ENCODE results near the gene COX4I2. TPM values are rescaled to one million over a fixed set of nuclear protein-coding genes. Genes with fewer than 3 reads are reported as not detected.
"Not testable (repeated sequence)": the region's sequence is repeated elsewhere in the genome, so short reads cannot be mapped to it uniquely, and the experiment has no call there.

The COX4I2 gene
- total and polyA plus RNA-seq, 2 of the 8 experiments (the other 6 are each of a cell fraction or from before 2014, with no cell fraction given) = 0.26 TPM; not detected in 1

GRCh38 chr20:31595654-31596411 lies 41.9 kb upstream of the COX4I2 start (continued):
- TF ChIP-seq, protein P1, sequence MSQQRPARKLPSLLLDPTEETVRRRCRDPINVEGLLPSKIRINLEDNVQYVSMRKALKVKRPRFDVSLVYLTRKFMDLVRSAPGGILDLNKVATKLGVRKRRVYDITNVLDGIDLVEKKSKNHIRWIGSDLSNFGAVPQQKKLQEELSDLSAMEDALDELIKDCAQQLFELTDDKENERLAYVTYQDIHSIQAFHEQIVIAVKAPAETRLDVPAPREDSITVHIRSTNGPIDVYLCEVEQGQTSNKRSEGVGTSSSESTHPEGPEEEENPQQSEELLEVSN (IDR thresholded peaks at IDR 0.05) = no peak
- TF ChIP-seq SIX5 (IDR thresholded peaks at IDR 0.05; ENCODE audit: low read depth, low read length) (no peak), BRCA1 (IDR thresholded peaks at IDR 0.05; ENCODE audit: low read depth, low read length) (no peak), PHF8 (conservative IDR thresholded peaks at IDR 0.05; ENCODE audit: low read depth, low read length) (no peak), ATF3 (IDR thresholded peaks at IDR 0.05; ENCODE audit: insufficient read depth, low read depth, low read length) (no peak), TCF12 (IDR thresholded peaks at IDR 0.05; ENCODE audit: low read depth, low read length) (peak; percentile 54; the same call in 1 of the 2 replicates), SAP30 (IDR thresholded peaks at IDR 0.05; ENCODE audit: insufficient read depth, insufficient replicate concordance, low read length) (no peak)

- not testable (repeated sequence) for H3K79me1 ChIP-seq (ENCODE audit: low read depth, low read length); H3K79me2 ChIP-seq (ENCODE audit: control insufficient read depth in 1 of 2, insufficient read depth in 2 of 2, low read length in 2 of 2); H3K23me2 ChIP-seq (ENCODE audit: low read depth, low read length); H3K23ac ChIP-seq (ENCODE audit: insufficient read length); H4K20me1 ChIP-seq (replicated peaks in 1 of 2; ENCODE audit: control insufficient read depth in 1 of 2, insufficient read depth in 2 of 2, low read length in 2 of 2); FAIRE-seq; H3K36me3 ChIP-seq (ENCODE audit: control insufficient read depth in 2 of 4, insufficient read depth in 4 of 4, low read length in 3 of 4); H3K14ac ChIP-seq (ENCODE audit: insufficient read length); H3K27me3 ChIP-seq (replicated peaks in 1 of 4; ENCODE audit: control insufficient read depth in 3 of 4, extremely low read depth in 1 of 4, insufficient read depth in 3 of 4, low read length in 3 of 4); H3K9me3 ChIP-seq (ENCODE audit: insufficient read depth in 2 of 2, low read depth in 1 of 2, low read length in 1 of 2); H2AFZ ChIP-seq (ENCODE audit: low read length); DNase-seq (ENCODE audit: low read depth in 1 of 2, low spot score in 2 of 2)
- H4K91ac ChIP-seq (replicated peaks; ENCODE audit: insufficient read length, low read length) = peak overlapping the region; percentile 97
- ChIA-PET CTCF (ENCODE audit: partially characterized antibody) (interaction anchor here (0.6 to 32.8 kb wide), 6 partner anchors 10 to 93 kb away, joined by 3 to 1559 read pairs (median 3); no protein-coding TSS in a partner anchor), POLR2A (ENCODE audit: partially characterized antibody) (interaction anchor here (1.5 to 26.1 kb wide), 5 partner anchors 10 to 44 kb away, joined by 4 to 1033 read pairs (median 48); partner anchors contain the start of gene ID1)
- H2BK120ac ChIP-seq (replicated peaks; ENCODE audit: low read depth, low read length) = peak overlapping the region; percentile 81
- WGBS, 2 experiments (ENCODE audit: extremely low coverage in 1 of 2, insufficient coverage in 1 of 2, insufficient read length in 1 of 2, insufficient replicate concordance in 2 of 2, low coverage in 1 of 2, low lambda C conversion rate in 2 of 2, missing lambda C conversion rate in 1 of 2) = 94% methylated on average over 3 of the region's 4 CpGs; no CpG with 5 or more reads in 1 of the 2 experiments
- H3K56ac ChIP-seq (replicated peaks; ENCODE audit: insufficient read length, low read depth, low read length) = peak overlapping the region; percentile 1
- H2BK20ac ChIP-seq (ENCODE audit: low read length) = peak overlapping the region; percentile 92
- peak overlapping the region; percentile 74; the same call in 1 of the 2 replicates for H2BK15ac ChIP-seq (ENCODE audit: low read length)
- H3K18ac ChIP-seq (ENCODE audit: extremely low read depth, low read length) = peak overlapping the region; percentile 100
- peak overlapping the region in 1 of 4 experiments; percentile 16; a peak in 1 of 8 replicates for H3K4me3 ChIP-seq (ENCODE audit: extremely low read depth in 1 of 4, insufficient read depth in 2 of 4, low read depth in 3 of 4, low read length in 4 of 4)
- peak overlapping the region; percentile 100 for H2BK5ac ChIP-seq (ENCODE audit: low read depth, low read length)
- peak overlapping the region; percentile 14 to 42; a peak in 1 of 4 replicates for H3K4me2 ChIP-seq (ENCODE audit: insufficient read depth in 1 of 2, low read depth in 2 of 2, low read length in 2 of 2)
- H4K5ac ChIP-seq (ENCODE audit: insufficient read length, low read depth, low read length) = peak overlapping the region; percentile 72
- H3K4ac ChIP-seq (replicated peaks; ENCODE audit: insufficient read length, low read depth, low read length) = peak overlapping the region; percentile 30
- peaks cover 19 to 27% (median 20%) of the 10 kb centered on the region in 4 experiments for H3K4me1 ChIP-seq (replicated peaks in 1 of 4; ENCODE audit: control insufficient read depth in 3 of 4, insufficient read depth in 4 of 4, low read length in 3 of 4)
- peak overlapping the region; percentile 97 for H2AK5ac ChIP-seq (ENCODE audit: low read depth, low read length)
- peak overlapping the region; percentile 69; the same call in 1 of the 2 replicates for H3K27ac ChIP-seq (ENCODE audit: low read depth, low read length)
- peak overlapping the region in 2 of 4 experiments; percentile 25 to 42; a peak in 2 of 7 replicates for H3K9ac ChIP-seq (replicated peaks in 1 of 4; ENCODE audit: extremely low read depth in 1 of 4, low read depth in 3 of 4, low read length in 3 of 4)
- peak overlapping the region; percentile 100 for H2BK12ac ChIP-seq (ENCODE audit: low read depth, low read length)
- H4K8ac ChIP-seq (ENCODE audit: extremely low read depth, insufficient read depth, low read length) = peak overlapping the region; percentile 91
Measured at GRCh38 chr20:31596412-31596715, 41.3 kb upstream of the COX4I2 start.

Data from H1 (cell line).